Activated CD8-positive, alpha-beta memory T cell treated with anti-CD3 and anti-CD28 coated beads for 48 hours (primary cell): Measurements from ENCODE around the gene PCDHGA11.
"Not testable (repeated sequence)": the region's sequence is repeated elsewhere in the genome, so short reads cannot be mapped to it uniquely, and the experiment has no call there.

ENCODE experiments used
- DNase-seq, 3 experiments: peaks; one replicate each; pipeline ENCODE4 v3.0.0-alpha.2; 2020; ENCODE audit warnings: low read depth in 2 of 3, low spot score in 2 of 3

PCDHGA11 gene

DNA sequence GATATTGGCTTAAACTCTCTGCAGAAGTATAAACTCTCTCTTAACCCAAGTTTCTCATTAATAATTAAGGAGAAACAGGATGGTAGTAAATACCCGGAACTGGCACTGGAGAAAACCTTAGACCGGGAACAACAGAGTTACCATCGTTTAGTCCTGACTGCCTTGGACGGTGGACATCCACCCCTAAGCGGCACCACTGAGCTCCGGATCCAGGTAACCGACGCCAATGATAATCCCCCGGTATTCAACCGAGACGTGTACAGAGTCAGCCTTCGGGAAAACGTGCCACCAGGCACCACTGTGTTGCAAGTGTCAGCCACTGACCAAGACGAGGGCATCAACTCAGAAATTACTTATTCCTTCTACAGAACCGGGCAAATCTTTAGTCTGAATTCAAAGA is 22.2 kb upstream of the PCDHGA11 start:
- no peak for DNase-seq

- DNase-seq: no peak
Observed at GRCh38 chr5:141399555-141400258, 21.1 kb upstream of the PCDHGA11 start.

DNA sequence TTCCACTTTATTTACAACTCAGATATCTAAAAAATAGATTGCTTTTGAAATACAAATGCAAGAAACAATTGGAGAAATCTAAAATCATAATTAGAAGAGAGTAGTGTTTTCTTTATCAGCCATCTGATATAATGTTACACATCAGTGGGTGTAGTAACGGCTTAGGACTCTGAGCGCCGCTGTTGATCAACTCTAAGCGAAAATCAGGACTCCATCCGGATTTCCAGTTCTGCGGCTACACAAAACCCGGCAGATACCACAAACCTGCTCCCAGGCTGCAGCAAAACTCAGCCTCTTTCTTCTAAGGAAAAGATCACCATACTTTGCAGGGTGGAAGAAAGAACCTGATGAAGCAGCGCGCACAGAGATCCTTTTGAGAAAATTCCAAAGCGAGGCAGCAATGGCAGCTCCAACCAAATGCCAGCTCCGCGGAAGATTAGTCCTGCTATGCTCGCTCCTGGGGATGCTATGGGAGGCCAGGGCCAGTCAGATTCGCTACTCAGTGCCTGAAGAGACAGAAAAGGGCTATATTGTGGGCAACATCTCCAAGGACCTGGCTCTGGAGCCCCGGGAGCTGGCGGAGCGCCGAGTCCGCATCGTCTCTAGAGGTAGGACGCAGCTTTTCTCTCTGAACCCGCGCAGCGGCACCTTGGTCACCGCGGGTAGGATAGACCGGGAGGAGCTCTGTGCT is 18.2 kb upstream of the PCDHGA11 start, which contains the start of gene PCDHGA9:
PCDHGA9 (plus strand) TSS at position 226 of the 691 bp plus-strand sequence; CDS start at position 401, 175 bp downstream.
- DNase-seq: no peak

DNA sequence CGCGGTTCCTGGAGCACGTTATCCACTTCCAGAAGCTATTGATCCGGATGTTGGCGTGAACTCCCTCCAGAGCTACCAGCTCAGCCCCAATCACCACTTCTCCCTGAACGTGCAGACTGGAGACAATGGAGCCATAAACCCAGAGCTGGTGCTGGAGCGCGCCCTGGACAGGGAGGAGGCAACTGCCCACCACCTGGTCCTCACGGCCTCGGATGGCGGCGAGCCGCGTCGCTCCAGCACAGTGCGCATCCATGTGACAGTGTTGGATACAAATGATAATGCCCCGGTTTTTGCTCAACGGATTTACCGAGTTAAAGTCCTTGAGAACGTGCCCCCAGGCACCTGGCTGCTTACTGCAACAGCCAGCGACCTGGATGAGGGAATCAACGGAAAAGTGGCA is 17.5 kb upstream of the PCDHGA11 start:
- no peak for DNase-seq

DNA sequence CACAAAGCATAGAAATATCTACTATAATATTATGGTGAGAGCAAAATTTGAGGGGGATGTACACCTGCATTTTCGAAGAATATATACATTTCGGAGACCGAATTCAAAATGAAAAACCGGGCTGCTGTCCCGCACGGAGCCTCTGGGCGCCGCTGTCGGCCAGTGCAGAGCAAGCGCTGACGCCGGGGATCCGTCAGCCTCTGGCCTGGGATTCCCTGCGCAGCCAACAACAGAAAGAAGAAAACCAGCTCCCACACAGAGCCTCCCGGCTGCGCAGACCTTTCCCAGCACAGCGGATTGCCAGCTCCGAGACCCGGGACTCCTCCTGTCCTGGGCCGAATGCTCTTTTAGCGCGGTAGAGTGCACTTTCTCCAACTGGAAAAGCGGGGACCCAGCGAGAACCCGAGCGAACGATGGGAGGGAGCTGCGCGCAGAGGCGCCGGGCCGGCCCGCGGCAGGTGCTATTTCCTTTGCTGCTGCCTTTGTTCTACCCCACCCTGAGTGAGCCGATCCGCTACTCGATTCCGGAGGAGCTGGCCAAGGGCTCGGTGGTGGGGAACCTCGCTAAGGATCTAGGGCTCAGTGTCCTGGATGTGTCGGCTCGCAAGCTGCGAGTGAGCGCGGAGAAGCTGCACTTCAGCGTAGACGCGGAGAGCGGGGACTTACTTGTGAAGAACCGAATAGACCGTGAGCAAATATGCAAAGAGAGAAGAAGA is 12.9 kb upstream of the PCDHGA11 start, which contains the start of gene PCDHGB6:
PCDHGB6 (plus strand) TSS at position 232 of the 716 bp plus-strand sequence; CDS start at position 414, 182 bp downstream.
- DNase-seq: not testable (repeated sequence)

DNA sequence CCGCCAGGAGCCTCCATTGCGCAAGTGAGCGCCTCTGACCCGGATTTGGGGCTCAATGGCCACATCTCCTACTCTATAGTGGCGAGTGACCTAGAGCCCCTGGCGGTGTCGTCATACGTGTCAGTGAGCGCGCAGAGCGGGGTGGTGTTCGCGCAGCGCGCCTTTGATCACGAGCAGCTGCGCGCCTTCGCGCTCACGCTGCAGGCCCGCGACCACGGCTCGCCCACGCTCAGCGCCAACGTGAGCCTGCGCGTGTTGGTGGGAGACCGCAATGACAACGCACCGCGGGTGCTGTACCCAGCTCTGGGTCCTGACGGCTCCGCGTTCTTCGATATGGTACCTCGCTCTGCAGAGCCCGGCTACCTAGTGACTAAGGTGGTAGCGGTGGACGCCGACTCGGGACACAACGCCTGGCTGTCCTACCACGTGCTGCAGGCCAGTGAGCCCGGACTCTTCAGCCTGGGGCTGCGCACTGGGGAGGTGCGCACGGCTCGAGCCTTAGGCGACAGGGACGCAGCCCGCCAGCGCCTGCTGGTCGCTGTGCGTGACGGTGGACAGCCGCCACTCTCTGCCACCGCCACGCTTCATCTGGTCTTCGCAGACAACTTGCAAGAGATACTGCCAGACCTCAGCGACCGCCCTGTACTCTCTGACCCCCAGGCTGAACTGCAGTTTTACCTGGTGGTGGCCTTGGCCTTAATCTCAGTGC is 11.1 kb upstream of the PCDHGA11 start:
- no peak for DNase-seq

- DNase-seq: no peak
Observed at GRCh38 chr5:141411575-141411974, 9.3 kb upstream of the PCDHGA11 start.

DNA sequence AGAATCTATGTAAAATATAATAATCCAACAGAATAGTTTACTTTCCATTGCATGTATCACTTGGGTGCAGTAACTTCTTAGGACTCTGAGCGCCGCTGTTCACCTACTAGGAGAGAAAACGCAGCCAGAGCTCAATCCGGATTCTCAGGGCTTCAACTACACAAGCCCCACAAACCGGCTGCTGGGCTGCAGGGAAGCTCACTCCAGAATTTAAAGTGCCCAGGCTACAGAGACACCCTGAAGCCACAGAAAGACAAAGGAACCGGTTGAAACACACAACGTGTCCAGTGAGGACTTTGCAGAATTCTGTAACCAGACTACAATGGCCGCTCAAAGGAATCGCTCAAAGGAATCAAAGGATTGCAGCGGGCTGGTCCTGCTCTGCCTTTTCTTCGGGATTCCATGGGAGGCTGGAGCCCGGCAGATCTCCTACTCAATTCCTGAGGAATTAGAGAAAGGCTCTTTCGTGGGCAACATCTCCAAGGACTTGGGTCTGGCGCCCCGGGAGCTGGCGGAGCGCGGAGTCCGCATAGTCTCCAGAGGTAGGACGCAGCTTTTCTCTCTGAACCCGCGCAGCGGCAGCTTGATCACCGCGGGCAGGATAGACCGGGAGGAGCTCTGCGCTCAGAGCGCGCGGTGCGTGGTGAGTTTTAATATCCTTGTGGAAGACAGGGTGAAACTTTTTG is 7.9 kb upstream of the PCDHGA11 start, which contains the start of gene PCDHGA10:
PCDHGA10 (plus strand) TSS at position 134 of the 686 bp plus-strand sequence; CDS start at position 323, 189 bp downstream.
- no peak for DNase-seq

- no peak for DNase-seq
Observed at GRCh38 chr5:141413540-141414069, 7.2 kb upstream of the PCDHGA11 start.

DNA sequence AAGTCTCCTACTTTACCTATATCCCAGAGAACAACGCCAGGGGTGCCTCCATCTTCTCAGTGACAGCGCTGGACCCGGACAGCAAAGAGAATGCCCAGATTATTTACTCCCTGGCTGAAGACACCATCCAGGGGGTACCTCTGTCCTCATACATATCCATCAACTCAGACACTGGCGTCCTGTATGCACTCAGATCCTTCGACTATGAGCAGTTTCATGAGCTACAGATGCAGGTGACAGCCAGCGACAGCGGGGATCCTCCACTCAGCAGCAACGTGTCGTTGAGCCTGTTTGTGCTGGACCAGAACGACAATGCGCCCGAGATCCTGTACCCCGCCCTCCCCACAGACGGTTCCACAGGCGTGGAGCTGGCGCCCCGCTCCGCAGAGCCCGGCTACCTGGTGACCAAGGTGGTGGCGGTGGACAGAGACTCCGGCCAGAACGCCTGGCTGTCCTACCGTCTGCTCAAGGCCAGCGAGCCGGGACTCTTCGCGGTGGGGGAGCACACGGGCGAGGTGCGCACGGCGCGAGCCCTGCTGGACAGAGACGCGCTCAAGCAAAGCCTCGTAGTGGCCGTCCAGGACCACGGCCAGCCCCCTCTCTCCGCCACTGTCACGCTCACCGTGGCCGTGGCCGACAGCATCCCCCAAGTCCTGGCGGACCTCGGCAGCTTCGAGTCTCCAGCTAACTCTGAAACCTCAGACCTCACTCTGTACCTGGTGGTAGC is 6.1 kb upstream of the PCDHGA11 start:
- not testable (repeated sequence) for DNase-seq

DNA sequence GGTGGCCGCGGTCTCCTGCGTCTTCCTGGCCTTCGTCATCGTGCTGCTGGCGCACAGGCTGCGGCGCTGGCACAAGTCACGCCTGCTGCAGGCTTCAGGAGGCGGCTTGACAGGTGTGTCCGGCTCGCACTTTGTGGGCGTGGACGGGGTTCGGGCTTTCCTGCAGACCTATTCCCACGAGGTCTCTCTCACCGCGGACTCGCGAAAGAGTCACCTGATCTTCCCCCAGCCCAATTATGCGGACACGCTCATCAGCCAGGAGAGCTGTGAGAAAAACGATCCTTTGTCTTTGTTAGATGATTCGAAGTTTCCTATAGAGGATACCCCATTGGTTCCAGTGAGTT is 5.6 kb upstream of the PCDHGA11 start:
- not testable (repeated sequence) for DNase-seq

GRCh38 chr5:141417494-141418172 is 3.2 kb upstream of the PCDHGA11 start, which contains the start of gene PCDHGB7:
Gene PCDHGB7, plus strand, starts transcription at chr5:141417677. Its CDS starts 183 bp downstream, at chr5:141417860.
- not testable (repeated sequence) for DNase-seq

GRCh38 chr5:141419074-141419880 is 1.6 kb upstream of the PCDHGA11 start:
- DNase-seq: no peak

GRCh38 chr5:141421489-141421855 is 621 bp downstream of the PCDHGA11 start:
- DNase-seq: no peak

DNA sequence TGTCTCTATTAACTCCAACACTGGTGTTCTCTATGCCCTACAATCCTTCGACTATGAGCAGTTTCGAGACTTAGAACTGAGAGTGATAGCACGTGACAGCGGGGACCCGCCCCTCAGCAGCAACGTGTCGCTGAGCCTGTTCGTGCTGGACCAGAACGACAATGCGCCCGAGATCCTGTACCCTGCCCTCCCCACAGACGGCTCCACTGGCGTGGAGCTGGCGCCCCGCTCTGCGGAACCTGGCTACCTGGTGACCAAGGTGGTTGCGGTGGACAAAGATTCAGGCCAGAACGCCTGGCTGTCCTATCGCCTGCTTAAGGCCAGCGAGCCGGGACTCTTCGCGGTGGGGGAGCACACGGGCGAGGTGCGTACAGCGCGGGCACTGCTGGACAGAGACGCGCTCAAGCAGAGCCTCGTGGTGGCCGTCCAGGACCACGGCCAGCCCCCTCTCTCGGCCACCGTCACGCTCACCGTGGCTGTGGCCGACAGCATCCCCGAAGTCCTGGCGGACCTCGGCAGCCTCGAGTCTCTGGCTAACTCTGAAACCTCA is 2.0 kb downstream of the PCDHGA11 start:
- DNase-seq: no peak

DNA sequence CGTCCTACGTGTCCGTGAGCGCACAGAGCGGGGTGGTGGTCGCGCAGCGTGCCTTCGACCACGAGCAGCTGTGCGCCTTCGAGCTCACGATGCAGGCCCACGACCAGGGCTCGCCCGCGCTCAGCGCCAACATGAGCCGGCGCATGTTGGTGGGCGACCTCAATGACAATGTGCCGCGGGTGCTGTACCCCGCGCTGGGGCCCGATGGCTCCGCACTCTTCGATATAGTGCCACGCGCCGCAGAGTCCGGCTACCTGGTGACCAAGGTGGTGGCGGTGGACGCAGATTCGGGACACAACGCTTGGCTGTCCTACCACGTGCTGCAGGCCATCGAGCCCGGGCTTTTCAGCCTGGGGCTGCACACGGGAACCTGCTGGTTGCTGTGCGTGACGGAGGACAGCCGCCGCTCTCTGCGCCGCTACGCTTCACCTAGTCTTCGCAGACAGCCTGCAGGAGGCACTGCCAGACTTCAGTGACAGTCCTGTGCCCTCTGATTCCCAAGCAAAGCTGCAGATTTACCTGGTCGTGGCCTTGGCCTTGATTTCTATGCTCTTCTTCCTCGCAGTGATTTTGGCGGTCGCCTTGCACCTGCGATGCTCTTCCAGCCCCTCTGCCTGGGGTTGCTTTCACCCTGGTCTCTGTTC is 7.1 kb downstream of the PCDHGA11 start:
- no peak for DNase-seq
